Measurements from ENCODE around the gene FALEC. TPM values are rescaled to one million over a fixed set of nuclear protein-coding genes. Genes with fewer than 3 reads are reported as not detected.

The FALEC gene
- total and polyA plus RNA-seq, 11 donors: 0.18 to 0.96 (median 0.49) TPM; not detected in 7

GRCh38 chr1:150477320-150477719 lies 38.2 kb upstream of the FALEC start:
- 35 to 71% (median 47%) methylated on average over 1 of the region's 1 CpG for WGBS, 4 donors
- Histone ChIP-seq H3K27me3 (no peaks in the 10 kb centered on the region), H3K36me3 (peaks cover 0 to 20% (median 9%) of the 10 kb centered on the region in 9 donors), H3K9me3 (no peaks in the 10 kb centered on the region), H3K27ac (peak overlapping the region in 9 of 12 donors; percentile 1 to 55 (median 21)), H3K4me3 (no peak overlapping the region), H3K4me1 (peaks cover 0 to 38% (median 18%) of the 10 kb centered on the region in 12 donors)
- intact Hi-C loops (cut with DNase I): no loop called here
- ATAC-seq (peak; percentile 84 to 89 (median 87)), DNase-seq (peak in 3 of 5 donors; percentile 22 to 53 (median 49))
- TF ChIP-seq CTCF (IDR thresholded peaks at IDR 0.05) (no peak), POLR2A (IDR thresholded peaks at IDR 0.05) (no peak)

DNA sequence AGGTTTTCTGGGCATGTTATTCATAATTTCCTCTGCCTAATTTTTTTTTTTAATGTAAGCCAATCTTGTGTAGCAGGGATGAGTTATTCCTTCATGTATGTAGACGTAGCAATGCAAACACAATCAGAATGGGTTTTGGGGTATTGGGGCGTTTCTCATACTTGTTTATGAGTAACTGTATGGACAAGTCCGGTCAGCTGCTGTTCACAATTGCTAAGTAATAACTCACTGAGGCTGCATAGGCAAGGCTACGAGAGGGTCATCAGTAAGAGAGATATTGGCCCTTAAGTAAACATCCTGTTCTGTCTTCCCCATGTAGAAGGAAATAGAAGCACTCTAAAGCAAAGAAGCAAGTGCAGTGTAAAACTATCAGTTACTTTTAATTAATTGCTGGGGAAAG lies 37.8 kb upstream of the FALEC start:
- WGBS, 4 donors: 53 to 61% (median 57%) methylated on average over 4 of the region's 4 CpGs
- DNase-seq: no peak
- TF ChIP-seq CTCF (IDR thresholded peaks at IDR 0.05) (no peak), POLR2A (IDR thresholded peaks at IDR 0.05) (no peak)
- H3K9me3 ChIP-seq: no peaks in the 10 kb centered on the region
- peak overlapping the region in 9 of 12 donors; percentile 1 to 55 (median 21) for H3K27ac ChIP-seq
- no peak for ATAC-seq
- no peak overlapping the region for H3K4me3 ChIP-seq
- H3K4me1 ChIP-seq: peaks cover 0 to 34% (median 17%) of the 10 kb centered on the region in 12 donors
- peaks cover 0 to 16% (median 4%) of the 10 kb centered on the region in 9 donors for H3K36me3 ChIP-seq
- H3K27me3 ChIP-seq: no peaks in the 10 kb centered on the region
- intact Hi-C loops (cut with DNase I): no loop called here

DNA sequence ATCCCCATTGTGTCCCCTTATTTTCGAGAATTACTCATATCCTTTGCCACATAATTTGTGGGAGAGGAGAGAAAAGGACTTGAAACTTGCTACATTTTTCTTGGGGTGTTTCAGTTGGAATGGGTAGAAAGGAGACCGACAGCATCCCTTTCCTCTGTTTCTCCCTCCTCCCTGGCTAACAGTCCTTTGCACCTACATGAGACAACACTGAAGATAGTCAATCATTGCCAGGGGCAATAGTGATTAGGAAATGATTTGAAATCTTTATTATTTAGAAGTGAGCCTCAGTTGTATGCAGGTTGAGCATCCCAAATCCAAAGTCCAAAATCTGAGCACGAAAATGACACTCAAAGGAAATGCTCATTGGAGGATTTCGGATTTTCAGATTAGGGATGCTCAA lies 36.2 kb upstream of the FALEC start:
- DNase-seq (no peak), ATAC-seq (no peak)
- intact Hi-C loops (cut with DNase I): no loop called here
- H3K36me3 ChIP-seq: peaks cover 0 to 3% (median 0%) of the 10 kb centered on the region in 9 donors
- TF ChIP-seq CTCF (IDR thresholded peaks at IDR 0.05): no peak
- no peak for TF ChIP-seq POLR2A (IDR thresholded peaks at IDR 0.05)
- H3K4me1 ChIP-seq: peaks cover 0 to 23% (median 10%) of the 10 kb centered on the region in 12 donors
- no peak overlapping the region for H3K4me3 ChIP-seq
- H3K27me3 ChIP-seq: no peaks in the 10 kb centered on the region
- WGBS, 4 donors: 72 to 77% (median 73%) methylated on average over 4 of the region's 4 CpGs
- H3K9me3 ChIP-seq: no peaks in the 10 kb centered on the region
- no peak overlapping the region for H3K27ac ChIP-seq

DNA sequence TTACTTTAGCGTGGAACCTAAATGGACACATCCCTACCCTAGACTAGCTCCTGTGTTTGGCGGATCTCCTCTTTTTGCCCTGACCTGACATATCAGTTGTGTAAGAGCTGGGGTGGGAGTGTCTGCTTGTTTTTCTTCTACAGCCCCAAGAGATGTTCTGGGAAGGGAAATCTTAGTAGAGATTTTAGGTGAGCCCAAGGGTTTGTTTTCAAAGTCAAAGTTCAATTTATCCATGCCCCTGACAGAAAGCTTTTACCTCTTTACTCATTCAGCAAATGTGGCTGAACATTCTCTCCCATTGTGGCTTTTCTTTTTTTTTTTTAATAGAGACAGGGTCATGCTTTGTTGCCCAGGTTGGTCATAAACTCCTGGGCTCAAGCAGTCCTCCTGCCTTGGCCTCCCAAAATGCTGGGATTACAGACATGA lies 35.6 kb upstream of the FALEC start:
- Histone ChIP-seq H3K36me3 (no peaks in the 10 kb centered on the region), H3K27ac (no peak overlapping the region), H3K4me3 (no peak overlapping the region), H3K9me3 (no peaks in the 10 kb centered on the region), H3K4me1 (peaks cover 0 to 23% (median 9%) of the 10 kb centered on the region in 12 donors), H3K27me3 (no peaks in the 10 kb centered on the region)
- 60 to 77% (median 73%) methylated on average over 2 of the region's 2 CpGs for WGBS, 4 donors
- no peak for ATAC-seq
- no peak for DNase-seq
- no peak for TF ChIP-seq CTCF (IDR thresholded peaks at IDR 0.05)
- no peak for TF ChIP-seq POLR2A (IDR thresholded peaks at IDR 0.05)
- intact Hi-C loops (cut with DNase I): loop anchor here in 1 of 10 donors (10.0 kb wide), 1 partner anchor 145 kb away; the partner anchor contains the start of gene ENSA

Data from heart left ventricle (tissue), 16 donors.